Right lobe of liver (tissue), 4 donors: ENCODE data around the gene HDAC6.

Source experiments
- CTCF ChIP-seq, 4 donors: fragments of 200-600 bp in 3 of 4; fragments of 450-650 bp in 1 of 4; IDR thresholded peaks; one replicate each; pipeline versions ENCODE4 v1.5.1 to v1.8.0; 2016 to 2022; ENCODE audit warnings: antibody characterized with exemption in 4 of 4, mild to moderate bottlenecking in 2 of 4
- POLR2A ChIP-seq: fragments of 450-650 bp; IDR thresholded peaks from one replicate; pipeline ENCODE4 v1.6.1; 2017; ENCODE audit warnings: antibody characterized with exemption, mild to moderate bottlenecking
- donor health status: DM: no; HTN: no; CAD: no.
- donor health status: DM: no; HTN: no; CAD: no.
- donor health status: DM: no; HTN: yes; CAD: no.

- TF ChIP-seq CTCF (IDR thresholded peaks at IDR 0.05) (no peak), POLR2A (no peak)
Measured at GRCh38 chrX:48794911-48795515, 6.9 kb upstream of the HDAC6 start.
